GM21723 (cell line): ENCODE results near the gene UBFD1.
"Not testable (repeated sequence)": the region's sequence is repeated elsewhere in the genome, so short reads cannot be mapped to it uniquely, and the experiment has no call there.

Experiments
- ATAC-seq: cut with Tn5 transposase; IDR thresholded peaks from one replicate; pipeline ENCODE4 v1.9.1; 2021; ENCODE audit warnings: mild to moderate bottlenecking, moderate library complexity; ENCODE audit not compliant: unreplicated experiment

The UBFD1 gene

GRCh38 chr16:23524886-23525285 is 32.6 kb upstream of the UBFD1 start:
- ATAC-seq = no peak

GRCh38 chr16:23527961-23528643 is 29.4 kb upstream of the UBFD1 start:
- no peak for ATAC-seq

DNA sequence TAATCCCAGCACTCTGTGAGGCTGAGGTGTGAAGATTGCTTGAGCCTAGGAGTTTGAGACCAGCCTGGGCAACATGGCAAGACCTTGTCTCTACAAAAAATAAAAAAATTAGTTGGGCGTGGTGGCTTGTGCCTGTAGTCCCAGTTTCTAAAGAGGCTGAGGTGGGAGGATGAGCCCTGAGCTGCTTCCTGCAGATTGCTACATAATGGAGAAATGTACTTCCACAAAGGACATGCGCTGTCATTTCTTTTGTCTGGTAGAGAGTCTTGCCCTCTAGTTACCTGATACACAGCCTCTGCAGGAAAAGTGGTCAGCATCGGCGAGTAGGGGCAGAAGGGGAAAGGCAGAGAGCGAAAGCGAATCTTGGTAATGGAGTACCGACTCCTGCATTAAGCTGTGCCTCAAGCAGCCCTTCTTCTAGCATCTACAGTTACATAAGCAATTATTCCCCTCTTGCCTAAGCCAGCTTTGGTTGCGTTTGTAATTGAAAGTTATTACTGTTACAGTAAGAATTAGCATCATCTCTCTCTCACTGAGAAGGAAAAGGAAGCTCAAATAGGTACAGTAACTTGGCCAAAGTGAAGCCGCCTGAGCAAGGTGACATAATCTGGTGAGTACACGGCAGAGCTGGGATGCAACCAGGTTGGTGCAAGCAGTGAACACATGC is 28.8 kb upstream of the UBFD1 start:
- ATAC-seq = no peak

- ATAC-seq = no peak
Measured at GRCh38 chr16:23530062-23530461, 27.5 kb upstream of the UBFD1 start.

GRCh38 chr16:23532448-23532847 is 25.1 kb upstream of the UBFD1 start:
- ATAC-seq = no peak

DNA sequence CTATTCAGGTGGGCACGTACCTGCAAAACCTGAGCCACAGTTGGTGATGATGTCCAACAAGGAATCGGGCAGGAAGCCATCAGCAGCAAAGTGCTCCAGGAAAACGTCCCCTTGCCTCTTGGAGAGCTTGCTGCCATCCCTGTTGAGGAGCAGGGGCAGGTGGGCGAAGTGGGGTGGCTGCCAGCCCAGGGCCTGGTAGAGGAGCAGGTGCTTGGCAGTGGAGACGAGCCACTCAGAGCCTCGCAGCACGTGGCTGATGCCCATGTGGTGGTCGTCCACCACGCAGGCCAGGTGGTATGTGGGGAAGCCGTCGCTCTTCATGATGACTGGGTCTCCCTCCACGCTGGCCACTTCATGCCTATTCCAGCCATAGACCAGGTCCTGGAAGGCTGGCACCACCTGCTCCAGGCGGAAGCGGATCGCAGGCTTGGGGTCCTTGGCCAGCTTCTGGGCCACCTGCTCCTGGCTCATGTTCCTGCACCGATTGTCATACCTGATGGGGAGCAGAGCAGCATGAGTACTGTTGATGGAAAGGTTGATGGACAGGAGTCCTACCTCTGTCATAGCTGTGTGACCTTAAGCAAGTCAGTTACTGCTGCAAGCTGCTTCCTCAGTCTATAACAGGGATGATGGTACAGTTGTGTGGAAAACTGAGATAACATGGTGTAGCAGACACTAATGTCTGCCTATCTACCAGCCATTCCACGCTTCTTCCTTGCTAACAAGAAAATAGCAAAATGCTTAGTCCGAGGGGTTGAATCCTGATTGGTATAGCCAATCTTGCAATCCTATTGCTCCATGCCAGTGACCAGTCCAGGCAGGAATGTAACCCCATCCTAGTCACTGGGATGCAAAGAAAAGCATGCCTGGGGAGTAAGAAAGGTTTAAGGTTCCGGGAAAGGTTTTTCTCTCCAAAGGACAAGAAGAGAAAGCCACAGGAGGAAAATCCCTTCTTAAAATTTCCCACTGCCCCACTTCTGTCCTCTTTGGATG is 22.4 kb upstream of the UBFD1 start:
- no peak for ATAC-seq

GRCh38 chr16:23535901-23536300 is 21.6 kb upstream of the UBFD1 start:
- ATAC-seq = no peak

DNA sequence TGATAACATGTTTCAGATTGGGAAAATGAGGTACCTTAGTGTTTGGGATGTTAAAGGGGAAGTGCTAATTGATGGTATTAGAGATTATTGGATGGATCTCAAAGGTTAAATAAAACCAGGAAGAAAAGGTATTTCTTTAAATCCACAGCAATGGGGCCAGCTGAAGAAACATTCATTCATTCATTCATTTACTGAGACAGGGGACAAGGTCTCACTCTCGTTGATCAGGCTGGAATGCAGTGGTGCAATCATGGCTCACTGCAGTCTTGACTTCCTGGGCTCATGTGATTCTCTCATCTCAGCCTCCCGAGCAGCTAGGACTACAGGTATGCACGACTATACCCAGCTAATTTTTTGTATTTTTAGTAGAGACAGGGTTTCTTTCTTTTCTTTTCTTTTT is 20.1 kb upstream of the UBFD1 start:
- no peak for ATAC-seq

GRCh38 chr16:23538919-23539278 is 18.6 kb upstream of the UBFD1 start:
- ATAC-seq = no peak

- no peak for ATAC-seq
Measured at GRCh38 chr16:23539984-23540816, 17.3 kb upstream of the UBFD1 start.

DNA sequence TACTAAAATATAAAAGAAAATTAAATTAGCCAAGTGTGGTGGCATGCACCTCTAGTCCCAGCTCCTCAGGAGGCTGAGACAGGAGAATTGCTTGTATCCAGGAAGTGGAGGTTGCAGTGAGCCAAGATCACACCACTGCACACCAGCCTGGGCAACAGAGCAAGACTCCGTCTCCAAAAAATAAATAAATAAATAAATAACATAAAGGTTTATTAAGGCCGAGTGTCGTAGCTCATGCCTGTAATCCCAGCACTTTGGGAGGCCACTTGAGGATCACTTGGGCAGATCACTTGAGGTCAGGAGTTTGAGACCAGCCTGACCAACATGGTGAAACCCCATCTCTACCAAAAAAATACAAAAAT is 16.7 kb upstream of the UBFD1 start:
- ATAC-seq = not testable (repeated sequence)

DNA sequence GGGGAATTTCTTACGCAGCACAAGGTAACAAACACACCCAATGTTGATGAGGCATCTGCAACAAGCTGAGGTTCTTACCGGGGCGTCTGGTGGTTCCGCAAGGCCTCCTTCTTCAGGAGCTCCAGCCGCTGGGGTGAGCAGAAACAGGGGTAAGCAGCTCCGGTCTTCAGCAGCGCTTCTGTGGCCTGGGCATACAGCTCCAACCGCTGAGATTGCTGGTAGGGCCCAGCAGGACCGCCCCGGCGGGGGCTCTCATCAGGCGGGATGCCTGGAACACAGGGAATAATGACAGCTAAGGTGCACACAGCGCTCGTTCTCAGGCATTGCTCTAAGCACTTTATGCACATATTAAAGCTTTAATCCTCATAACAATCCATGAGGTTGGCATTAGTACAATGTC is 13.1 kb upstream of the UBFD1 start:
- ATAC-seq = no peak

DNA sequence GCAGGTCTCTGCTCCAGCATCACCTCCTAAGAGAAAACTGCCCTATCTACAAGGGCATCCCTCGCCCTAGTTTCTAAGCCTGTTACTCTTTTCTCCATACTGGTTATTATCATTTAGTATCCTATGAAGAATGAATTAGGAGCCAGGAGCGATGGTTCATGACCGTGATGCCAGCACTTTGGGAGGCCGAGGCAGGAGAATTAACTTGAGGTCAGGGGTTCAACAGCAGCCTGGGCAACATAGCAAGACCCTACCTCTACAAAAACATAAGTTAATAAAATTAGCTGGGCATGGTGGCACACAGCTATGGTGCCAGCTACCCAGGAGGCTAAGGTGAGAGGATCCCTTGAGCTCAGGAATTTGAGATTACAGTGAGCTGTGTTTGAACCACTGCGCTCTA is 7.6 kb upstream of the UBFD1 start:
- ATAC-seq = no peak

DNA sequence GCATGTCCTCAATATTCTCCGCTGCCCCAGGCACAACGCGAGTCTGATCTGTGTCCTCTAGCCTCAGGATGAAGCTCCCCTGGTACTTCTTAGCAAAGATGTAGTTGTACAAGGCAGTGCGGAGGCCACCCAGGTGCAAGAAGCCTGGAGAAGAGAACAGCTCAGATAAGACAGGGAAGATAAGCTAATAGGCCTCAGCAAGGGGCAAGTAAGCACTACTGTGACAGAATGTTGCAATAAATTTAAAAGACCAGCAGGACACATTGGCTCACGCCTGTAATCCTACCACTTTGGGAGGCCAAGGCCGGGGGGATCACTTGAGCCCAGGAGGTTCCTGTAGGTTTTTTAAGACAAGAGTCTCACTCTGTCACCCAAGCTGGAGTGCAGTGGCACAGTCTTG is 5.4 kb upstream of the UBFD1 start:
- ATAC-seq = no peak

DNA sequence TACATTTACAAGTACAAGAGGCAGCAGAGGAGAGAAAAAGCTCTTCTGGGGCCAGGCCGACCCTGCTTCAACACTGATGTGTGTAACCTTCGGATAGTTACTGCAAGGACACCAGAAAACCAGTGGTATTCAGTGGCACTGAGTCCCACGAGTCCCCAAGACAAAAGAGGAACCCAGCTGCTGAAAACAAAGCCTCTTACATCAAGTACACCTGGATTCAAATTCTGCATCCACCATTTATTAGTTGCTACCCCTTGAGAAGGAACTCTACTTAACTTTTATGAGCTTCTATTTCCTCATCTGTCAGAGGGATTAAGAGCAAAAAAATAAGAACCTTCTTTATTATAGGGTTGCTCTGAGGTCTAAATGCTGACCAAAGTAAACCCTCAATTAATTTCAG is 3.0 kb upstream of the UBFD1 start:
- ATAC-seq = no peak

DNA sequence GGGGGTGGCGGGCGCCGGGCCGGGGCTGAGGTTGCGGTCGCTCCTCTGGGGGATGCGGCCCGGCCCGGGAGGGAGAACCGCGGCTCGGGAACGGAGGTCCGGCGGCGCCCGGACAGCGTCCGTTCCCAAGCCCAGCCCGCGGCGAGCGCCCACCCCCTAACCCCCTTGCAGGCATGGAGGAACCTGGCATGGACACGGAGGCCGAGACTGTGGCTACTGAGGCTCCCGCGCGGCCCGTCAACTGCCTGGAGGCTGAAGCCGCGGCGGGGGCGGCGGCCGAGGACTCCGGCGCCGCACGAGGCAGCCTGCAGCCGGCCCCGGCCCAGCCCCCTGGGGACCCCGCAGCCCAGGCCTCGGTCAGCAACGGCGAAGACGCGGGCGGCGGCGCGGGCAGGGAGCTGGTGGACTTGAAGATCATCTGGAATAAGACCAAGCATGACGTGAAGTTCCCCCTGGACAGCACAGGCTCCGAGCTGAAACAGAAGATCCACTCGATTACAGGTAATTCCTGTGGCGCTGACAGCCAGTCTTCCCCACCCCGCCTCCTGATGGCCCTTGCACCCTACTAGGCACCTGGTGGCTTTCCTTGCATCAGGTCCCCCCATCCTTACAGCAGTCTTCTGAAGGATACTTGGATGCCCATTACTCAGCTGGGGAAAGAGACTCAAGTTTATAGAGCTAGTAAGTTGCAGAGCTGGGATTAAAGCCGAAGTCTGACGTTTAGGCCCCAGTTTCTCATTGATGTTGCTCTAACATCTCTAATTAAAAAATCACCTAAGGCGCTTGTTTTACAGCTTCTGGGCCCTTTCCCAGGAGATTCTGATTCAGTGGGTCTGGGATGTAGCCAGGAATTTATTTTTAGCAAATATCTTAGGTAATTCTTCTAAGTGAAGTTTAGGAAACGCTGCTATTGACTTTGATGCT is 514 bp downstream of the UBFD1 start:
- peak; percentile 9 for ATAC-seq

GRCh38 chr16:23561586-23561985 is 4.1 kb downstream of the UBFD1 start:
- no peak for ATAC-seq

- ATAC-seq = no peak
Measured at GRCh38 chr16:23562505-23562904, 5.0 kb downstream of the UBFD1 start.

DNA sequence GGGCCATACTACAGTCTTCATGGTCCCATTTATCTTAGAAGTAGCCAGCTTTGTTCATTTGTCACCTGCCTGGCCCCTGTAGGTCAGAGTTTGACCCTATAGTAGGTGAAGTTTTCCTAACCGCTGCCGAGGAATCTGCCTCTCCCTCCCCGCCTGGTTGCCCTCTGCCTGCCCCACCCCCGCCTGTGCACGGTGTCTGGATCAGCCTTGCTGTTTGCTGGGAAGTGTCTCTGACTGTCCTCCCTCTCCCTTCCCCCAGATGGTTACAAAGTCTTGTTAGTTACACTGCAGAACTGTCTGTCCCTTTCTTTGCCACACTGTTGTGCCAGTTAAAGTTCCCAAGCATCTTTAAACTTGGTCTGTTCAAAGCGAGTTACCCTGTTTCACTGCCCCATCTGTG is 5.7 kb downstream of the UBFD1 start:
- no peak for ATAC-seq
